T-helper 2 cell treated with Interferon-gamma antibody and Interleukin-4, amounts not matched to agents 100 ng/mL and 5 ng/mL, for 36 hours (primary cell): ENCODE results near the gene EXTL1. TPM values are rescaled to one million over a fixed set of nuclear protein-coding genes. Genes with fewer than 3 reads are reported as not detected.

Source experiments
- total RNA-seq: library from RNA; stranded (reverse); gene quantifications from 2 replicates; pipeline ENCODE4 v1.2.3, GENCODE V29; 2022

EXTL1 gene
- total RNA-seq, 1 donor from 2014 or later = not detected

Other genes starting within 250 kb of the EXTL1 start
- 6.6 and 7.6 TPM in 2 replicates for gene SELENON, start 221.6 kb upstream of the EXTL1 start, total RNA-seq
- 30.7 and 31.4 TPM in 2 replicates for gene MTFR1L, start 201.8 kb upstream of the EXTL1 start, total RNA-seq
- 6.5 and 6.6 TPM in 2 replicates for gene AUNIP, start 162.3 kb upstream of the EXTL1 start, total RNA-seq
- gene PAQR7, start 146.1 kb upstream of the EXTL1 start, total RNA-seq = 2.2 and 2.4 TPM in 2 replicates
- gene STMN1, start 115.4 kb upstream of the EXTL1 start, total RNA-seq = 527 and 531 TPM in 2 replicates
- gene PAFAH2, start 23.7 kb upstream of the EXTL1 start, total RNA-seq = 11.2 and 12.4 TPM in 2 replicates
- gene SLC30A2, start 24.3 kb downstream of the EXTL1 start, total RNA-seq = not detected in 2 replicates
- gene TRIM63, start 45.9 kb downstream of the EXTL1 start, total RNA-seq = not detected in 2 replicates
- 19.9 and 23.4 TPM in 2 replicates for gene PDIK1L, start 90.0 kb downstream of the EXTL1 start, total RNA-seq
- gene FAM110D, start 137.3 kb downstream of the EXTL1 start, total RNA-seq = not detected in 2 replicates
- not detected in 2 replicates for gene C1orf232, start 147.2 kb downstream of the EXTL1 start, total RNA-seq
- gene ZNF593, start 148.1 kb downstream of the EXTL1 start, total RNA-seq = 41.9 and 42.2 TPM in 2 replicates
- not detected in 2 replicates for gene ZNF593OS, start 150.1 kb downstream of the EXTL1 start, total RNA-seq
- gene CNKSR1, start 155.7 kb downstream of the EXTL1 start, total RNA-seq = 5.9 and 7.2 TPM in 2 replicates
- gene CATSPER4, start 168.8 kb downstream of the EXTL1 start, total RNA-seq = not detected in 2 replicates
- 41.0 and 44.0 TPM in 2 replicates for gene CEP85, start 212.4 kb downstream of the EXTL1 start, total RNA-seq